Type B pancreatic cell (in vitro differentiated cells): Measurements from ENCODE around the gene CMPK1. TPM values are rescaled to one million over a fixed set of nuclear protein-coding genes. Genes with fewer than 3 reads are reported as not detected.
A peak's percentile ranks its signal among the peaks of the same experiment; 100 is the strongest.

Experiments
- DNase-seq: peaks from one replicate; pipeline ENCODE4 v3.0.0; 2021; ENCODE audit warnings: mixed read lengths; ENCODE audit not compliant: unreplicated experiment; ENCODE audit errors: extremely low spot score
- H3K27ac Mint-ChIP-seq: 2 replicates; pipeline ENCODE4 v1.8.0; 2021; ENCODE audit warnings: mild to moderate bottlenecking, mixed read lengths
- H3K27me3 Mint-ChIP-seq: 2 replicates; pipeline ENCODE4 v1.8.0; 2021; ENCODE audit warnings: mixed read lengths
- H3K36me3 Mint-ChIP-seq: 2 replicates; pipeline ENCODE4 v1.8.0; 2021; ENCODE audit warnings: mixed read lengths
- H3K4me1 Mint-ChIP-seq: one replicate; pipeline ENCODE4 v1.8.0; 2021; ENCODE audit warnings: mixed read lengths; ENCODE audit not compliant: unreplicated experiment
- H3K4me3 Mint-ChIP-seq: 2 replicates; pipeline ENCODE4 v1.8.0; 2021; ENCODE audit warnings: mild to moderate bottlenecking, mixed read lengths
- H3K9me3 Mint-ChIP-seq: 2 replicates; pipeline ENCODE4 v1.8.0; 2021; ENCODE audit warnings: mixed read lengths
- total RNA-seq: library from RNA; stranded (reverse); gene quantifications from 2 replicates; pipeline ENCODE4 v1.2.1, GENCODE V29; 2021; ENCODE audit warnings: low replicate concordance
- TF ChIP-seq, protein P1 (sequence below): fragments of 200-600 bp; sonication (generic); conservative IDR thresholded peaks from 2 replicates; pipeline ENCODE4 v1.5.0; 2021; ENCODE audit warnings: antibody characterized with exemption, mild to moderate bottlenecking

CMPK1 gene
- total RNA-seq, 1 donor from 2014 or later = 53.2 TPM

DNA sequence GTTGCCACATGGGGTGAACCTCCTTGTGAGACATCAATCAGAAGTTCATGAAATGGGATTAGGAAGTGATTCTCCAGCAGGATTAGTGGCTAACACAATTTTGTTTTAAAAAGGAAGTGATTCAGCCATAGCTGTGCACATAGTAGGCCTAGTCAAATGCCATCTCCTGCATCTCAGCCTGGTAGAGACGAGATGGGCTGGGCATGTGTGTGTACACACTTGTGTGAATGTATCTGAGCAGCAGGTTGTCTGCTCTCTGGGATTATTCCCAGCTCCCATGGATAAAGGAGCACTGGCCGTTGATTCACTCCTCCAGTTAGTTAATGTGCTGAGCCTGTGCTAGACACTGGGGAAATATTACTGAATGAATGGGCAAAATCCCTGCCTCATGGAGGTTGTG lies 84.5 kb downstream of the CMPK1 start:
- no peak overlapping the region for H3K27ac Mint-ChIP-seq
- H3K9me3 Mint-ChIP-seq = no peaks in the 10 kb centered on the region
- no peaks in the 10 kb centered on the region for H3K36me3 Mint-ChIP-seq
- peak overlapping the region; percentile 64 for H3K4me3 Mint-ChIP-seq
- TF ChIP-seq, protein P1, sequence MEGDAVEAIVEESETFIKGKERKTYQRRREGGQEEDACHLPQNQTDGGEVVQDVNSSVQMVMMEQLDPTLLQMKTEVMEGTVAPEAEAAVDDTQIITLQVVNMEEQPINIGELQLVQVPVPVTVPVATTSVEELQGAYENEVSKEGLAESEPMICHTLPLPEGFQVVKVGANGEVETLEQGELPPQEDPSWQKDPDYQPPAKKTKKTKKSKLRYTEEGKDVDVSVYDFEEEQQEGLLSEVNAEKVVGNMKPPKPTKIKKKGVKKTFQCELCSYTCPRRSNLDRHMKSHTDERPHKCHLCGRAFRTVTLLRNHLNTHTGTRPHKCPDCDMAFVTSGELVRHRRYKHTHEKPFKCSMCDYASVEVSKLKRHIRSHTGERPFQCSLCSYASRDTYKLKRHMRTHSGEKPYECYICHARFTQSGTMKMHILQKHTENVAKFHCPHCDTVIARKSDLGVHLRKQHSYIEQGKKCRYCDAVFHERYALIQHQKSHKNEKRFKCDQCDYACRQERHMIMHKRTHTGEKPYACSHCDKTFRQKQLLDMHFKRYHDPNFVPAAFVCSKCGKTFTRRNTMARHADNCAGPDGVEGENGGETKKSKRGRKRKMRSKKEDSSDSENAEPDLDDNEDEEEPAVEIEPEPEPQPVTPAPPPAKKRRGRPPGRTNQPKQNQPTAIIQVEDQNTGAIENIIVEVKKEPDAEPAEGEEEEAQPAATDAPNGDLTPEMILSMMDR = no peak
- H3K4me1 Mint-ChIP-seq = no peaks in the 10 kb centered on the region
- no peak for DNase-seq
- H3K27me3 Mint-ChIP-seq = peaks cover 83% of the 10 kb centered on the region

DNA sequence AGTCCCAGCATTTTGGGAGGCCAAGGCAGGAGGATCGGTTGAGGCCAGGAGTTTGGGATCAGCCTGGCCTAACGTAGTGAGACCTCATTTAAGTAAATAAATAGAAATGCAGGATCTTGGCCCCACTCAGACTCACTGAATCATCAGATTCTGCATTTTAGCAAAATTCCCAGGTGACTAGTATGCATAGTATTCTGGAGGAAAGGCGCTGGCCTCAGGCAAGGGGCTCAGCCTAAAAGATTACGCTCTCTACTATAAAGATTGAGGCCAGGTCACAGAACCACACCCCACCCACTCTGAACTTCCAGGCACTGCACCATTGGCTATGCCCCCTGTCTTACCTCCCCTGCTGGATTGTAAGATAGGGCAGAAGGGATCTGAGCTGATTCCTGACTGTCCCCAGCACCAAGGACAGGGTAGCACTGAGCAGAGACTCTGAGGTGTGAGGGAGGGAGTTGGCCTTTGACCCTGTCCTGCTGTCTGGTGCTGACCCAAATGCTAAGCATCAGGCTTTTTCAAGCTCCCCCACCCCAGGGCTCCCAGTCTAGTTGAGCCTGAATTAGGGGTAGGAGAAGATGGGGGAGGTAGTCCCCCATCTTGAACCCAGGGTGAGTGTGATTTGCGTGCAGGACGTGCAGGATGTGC lies 85.2 kb downstream of the CMPK1 start:
- Mint-ChIP-seq H3K4me1 (no peaks in the 10 kb centered on the region), H3K27ac (no peak overlapping the region), H3K27me3 (peaks cover 81% of the 10 kb centered on the region), H3K9me3 (no peaks in the 10 kb centered on the region), H3K4me3 (no peak overlapping the region), H3K36me3 (no peaks in the 10 kb centered on the region)
- TF ChIP-seq, protein P1 = no peak
- no peak for DNase-seq

DNA sequence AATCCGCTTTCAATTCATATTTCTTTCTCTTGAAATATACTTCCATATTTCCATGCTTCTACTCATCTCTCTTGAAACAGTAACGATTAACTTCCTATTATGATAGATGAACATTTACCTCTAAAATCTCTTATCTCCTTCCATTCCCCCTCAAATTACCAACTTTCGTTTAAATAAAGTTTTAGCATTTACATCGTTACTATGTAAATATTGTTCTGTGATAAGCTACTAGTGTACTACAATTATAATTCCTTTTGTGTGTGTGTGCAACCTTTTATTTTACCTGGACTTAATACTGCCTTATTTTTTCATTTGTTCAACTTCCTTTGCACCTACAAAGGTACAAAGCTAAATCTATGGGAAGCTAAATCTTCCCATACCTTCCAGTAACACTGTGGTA lies 87.0 kb downstream of the CMPK1 start:
- Mint-ChIP-seq H3K27me3 (peaks cover 77% of the 10 kb centered on the region), H3K27ac (no peak overlapping the region), H3K4me1 (peaks cover 4% of the 10 kb centered on the region), H3K36me3 (no peaks in the 10 kb centered on the region), H3K4me3 (no peak overlapping the region), H3K9me3 (no peaks in the 10 kb centered on the region)
- TF ChIP-seq, protein P1 = no peak
- DNase-seq = no peak

DNA sequence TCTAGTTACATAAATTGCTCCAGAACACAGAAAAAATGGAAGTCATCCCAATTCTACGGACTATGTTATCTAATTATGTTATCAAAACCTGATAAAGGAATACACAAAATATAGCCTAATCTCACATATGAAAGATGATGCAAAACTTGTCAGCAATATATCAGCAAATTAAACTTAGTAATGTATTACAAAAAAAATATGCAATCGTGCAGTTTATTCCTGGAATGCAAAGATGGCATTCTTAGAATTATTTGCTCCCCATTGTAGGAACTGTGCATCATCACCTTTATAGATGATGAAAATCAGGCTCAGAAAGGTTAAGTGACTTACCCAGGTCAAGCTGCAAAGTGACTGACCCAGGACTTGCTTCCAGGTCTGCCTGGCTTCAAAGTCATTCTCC lies 90.3 kb downstream of the CMPK1 start:
- Mint-ChIP-seq H3K36me3 (no peaks in the 10 kb centered on the region), H3K9me3 (no peaks in the 10 kb centered on the region), H3K27me3 (peaks cover 78% of the 10 kb centered on the region), H3K4me1 (peaks cover 8% of the 10 kb centered on the region), H3K27ac (no peak overlapping the region), H3K4me3 (no peak overlapping the region)
- TF ChIP-seq, protein P1 = no peak
- DNase-seq = no peak

DNA sequence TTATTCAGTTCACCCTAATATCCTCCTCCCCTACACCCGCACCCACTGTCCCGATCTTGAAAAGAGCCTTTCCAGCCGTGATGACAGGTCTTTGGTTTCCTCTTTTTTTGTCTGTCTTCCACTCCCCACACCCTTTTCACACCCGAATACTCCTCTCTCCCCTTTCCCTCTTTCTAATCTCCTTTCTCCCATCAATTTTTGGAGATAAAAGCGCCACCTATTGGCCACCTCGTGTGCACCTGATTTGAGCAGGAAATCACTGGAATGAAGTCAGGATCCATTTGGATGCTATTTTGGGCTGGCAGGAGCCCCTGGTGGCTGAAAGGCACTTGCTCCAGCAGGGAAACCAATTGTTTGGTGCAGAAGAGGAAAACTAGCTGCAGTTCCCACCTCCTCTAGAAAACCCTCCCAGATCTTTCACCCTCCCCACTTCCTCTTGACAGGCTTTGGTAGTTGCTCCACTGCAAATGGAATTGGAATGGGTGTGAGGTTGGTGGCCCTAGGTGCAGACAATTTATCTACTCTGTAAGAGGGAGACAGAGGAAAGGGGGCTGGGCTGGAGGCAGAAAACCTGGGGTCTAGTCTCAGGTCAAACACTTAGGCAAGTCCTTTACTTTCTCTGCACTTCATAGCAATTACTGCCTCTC lies 90.9 kb downstream of the CMPK1 start:
- DNase-seq = no peak
- TF ChIP-seq, protein P1 = peak; percentile 84
- Mint-ChIP-seq H3K4me3 (no peak overlapping the region), H3K4me1 (peaks cover 8% of the 10 kb centered on the region), H3K36me3 (no peaks in the 10 kb centered on the region), H3K9me3 (no peaks in the 10 kb centered on the region), H3K27ac (no peak overlapping the region), H3K27me3 (peaks cover 78% of the 10 kb centered on the region)

Other genes with a start within 250 kb of the CMPK1 start
- gene CYP4A22, start 196.3 kb upstream of the CMPK1 start, total RNA-seq = not detected in 2 replicates
- gene PDZK1IP1, start 143.8 kb upstream of the CMPK1 start, total RNA-seq = not detected in 2 replicates
- not detected in 2 replicates for gene TAL1, start 101.6 kb upstream of the CMPK1 start, total RNA-seq
- gene STIL, start 19.6 kb upstream of the CMPK1 start, total RNA-seq = 7.4 and 19.7 TPM in 2 replicates
- gene FOXE3, start 82.5 kb downstream of the CMPK1 start, total RNA-seq = 0.14 TPM in 1 of 2 replicates, not detected in the other
- 0.64 and 4.9 TPM in 2 replicates for gene FOXD2, start 104.3 kb downstream of the CMPK1 start, total RNA-seq